ENCODE results near the gene AHRR. TPM values are rescaled to one million over a fixed set of nuclear protein-coding genes. Genes with fewer than 3 reads are reported as not detected.

The AHRR gene
- total RNA-seq, 2 donors from 2014 or later: 1.9 to 17.7 TPM

DNA sequence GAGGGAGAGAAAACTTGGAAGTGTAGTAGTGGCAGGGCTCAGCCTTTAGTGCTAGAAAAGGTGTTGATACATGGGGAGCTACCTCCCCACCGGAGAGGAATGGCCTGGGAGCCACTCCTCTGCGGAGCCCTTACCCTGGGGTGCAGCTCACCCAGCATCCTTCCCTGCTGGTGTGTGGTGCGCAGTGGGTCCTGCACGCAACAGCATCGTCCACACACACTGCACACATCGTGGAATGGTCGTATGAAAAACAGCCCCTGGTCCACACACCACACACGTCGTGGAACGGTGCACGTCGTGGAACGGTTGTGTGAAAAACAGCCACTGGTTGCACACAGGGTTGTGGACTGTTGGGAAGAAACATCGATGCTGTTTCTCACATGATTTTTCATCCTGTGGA, 16.1 kb upstream of the AHRR start:
- intact Hi-C loops (cut with DNase I): no loop called here
- Histone ChIP-seq H3K27ac (no peak overlapping the region), H3K4me3 (no peak overlapping the region), H3K9me3 (no peaks in the 10 kb centered on the region), H3K27me3 (replicated peaks; ENCODE audit: insufficient read depth) (no peaks in the 10 kb centered on the region), H3K36me3 (no peaks in the 10 kb centered on the region), H3K4me1 (replicated peaks) (no peaks in the 10 kb centered on the region)
- no peak for DNase-seq (ENCODE audit: low spot score)
- TF ChIP-seq POLR2AphosphoS5 (IDR thresholded peaks at IDR 0.05) (no peak), POLR2A (IDR thresholded peaks at IDR 0.05) (no peak)
- TF ChIP-seq, protein P1, sequence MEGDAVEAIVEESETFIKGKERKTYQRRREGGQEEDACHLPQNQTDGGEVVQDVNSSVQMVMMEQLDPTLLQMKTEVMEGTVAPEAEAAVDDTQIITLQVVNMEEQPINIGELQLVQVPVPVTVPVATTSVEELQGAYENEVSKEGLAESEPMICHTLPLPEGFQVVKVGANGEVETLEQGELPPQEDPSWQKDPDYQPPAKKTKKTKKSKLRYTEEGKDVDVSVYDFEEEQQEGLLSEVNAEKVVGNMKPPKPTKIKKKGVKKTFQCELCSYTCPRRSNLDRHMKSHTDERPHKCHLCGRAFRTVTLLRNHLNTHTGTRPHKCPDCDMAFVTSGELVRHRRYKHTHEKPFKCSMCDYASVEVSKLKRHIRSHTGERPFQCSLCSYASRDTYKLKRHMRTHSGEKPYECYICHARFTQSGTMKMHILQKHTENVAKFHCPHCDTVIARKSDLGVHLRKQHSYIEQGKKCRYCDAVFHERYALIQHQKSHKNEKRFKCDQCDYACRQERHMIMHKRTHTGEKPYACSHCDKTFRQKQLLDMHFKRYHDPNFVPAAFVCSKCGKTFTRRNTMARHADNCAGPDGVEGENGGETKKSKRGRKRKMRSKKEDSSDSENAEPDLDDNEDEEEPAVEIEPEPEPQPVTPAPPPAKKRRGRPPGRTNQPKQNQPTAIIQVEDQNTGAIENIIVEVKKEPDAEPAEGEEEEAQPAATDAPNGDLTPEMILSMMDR (IDR thresholded peaks at IDR 0.05): no peak
- 95% methylated on average over 14 of the region's 14 CpGs for WGBS

DNA sequence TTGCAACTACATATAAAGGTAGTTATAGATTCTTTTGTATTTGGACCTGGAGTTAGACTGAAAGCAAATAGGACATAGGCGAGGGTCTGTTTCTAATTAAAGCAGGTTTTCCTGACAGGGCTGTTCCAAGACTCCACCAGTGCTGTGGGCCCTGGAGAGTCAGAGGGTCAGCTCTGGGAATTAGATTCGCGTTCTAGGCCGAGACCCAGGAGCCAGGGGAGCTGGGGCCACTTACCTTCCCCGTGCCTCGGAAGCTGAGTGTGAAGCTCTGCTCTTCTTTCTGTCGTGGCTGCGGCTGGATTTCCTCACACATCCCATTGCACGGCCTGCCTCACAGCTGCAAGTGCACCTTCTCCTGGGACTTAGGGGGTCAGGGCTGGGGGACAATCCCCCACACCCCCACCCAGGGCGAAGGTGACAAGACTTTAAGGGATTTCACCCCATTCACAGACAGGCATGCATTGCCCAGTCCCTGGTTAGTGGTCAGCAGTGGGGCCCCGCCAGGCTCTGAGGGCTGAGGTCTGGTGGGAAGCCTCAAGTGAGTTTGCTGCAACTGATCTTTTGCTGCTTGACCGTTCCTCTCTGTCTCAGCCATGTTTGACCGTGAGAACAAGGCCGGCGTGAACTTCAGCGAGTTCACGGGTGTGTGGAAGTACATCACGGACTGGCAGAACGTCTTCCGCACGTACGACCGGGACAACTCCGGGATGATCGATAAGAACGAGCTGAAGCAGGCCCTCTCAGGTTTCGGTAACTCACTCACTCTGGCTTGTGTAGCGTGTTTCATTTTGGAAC, 15.3 kb upstream of the AHRR start:
- WGBS: 87% methylated on average over 25 of the region's 28 CpGs
- TF ChIP-seq POLR2A (IDR thresholded peaks at IDR 0.05): no peak
- TF ChIP-seq, protein P1 (IDR thresholded peaks at IDR 0.05): no peak
- no peak for TF ChIP-seq POLR2AphosphoS5 (IDR thresholded peaks at IDR 0.05)
- H3K27me3 ChIP-seq (replicated peaks; ENCODE audit: insufficient read depth): no peaks in the 10 kb centered on the region
- no peak overlapping the region for H3K4me3 ChIP-seq
- no peaks in the 10 kb centered on the region for H3K4me1 ChIP-seq (replicated peaks)
- intact Hi-C loops (cut with DNase I): no loop called here
- no peaks in the 10 kb centered on the region for H3K9me3 ChIP-seq
- no peak for DNase-seq (ENCODE audit: low spot score)
- H3K27ac ChIP-seq: no peak overlapping the region
- H3K36me3 ChIP-seq: no peaks in the 10 kb centered on the region

DNA sequence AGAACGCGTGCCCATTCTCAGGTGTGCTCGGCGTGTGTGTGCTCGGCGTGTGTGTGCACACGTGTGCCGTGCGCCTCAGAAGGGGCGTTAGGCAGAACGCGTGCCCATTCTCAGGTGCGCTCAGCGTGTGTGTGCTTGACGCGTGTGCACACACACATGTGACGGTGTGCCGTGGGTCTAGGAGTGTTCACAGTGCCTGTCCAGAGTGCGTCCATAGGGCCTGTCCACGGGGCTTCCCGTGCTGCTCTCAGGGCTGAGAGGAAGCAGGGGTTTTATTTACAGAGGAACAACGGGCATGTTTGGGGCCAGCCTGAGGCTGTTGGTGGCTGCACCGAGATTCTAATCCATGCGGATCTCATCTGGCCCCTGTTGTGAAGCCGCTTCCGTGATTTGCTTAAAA, 14.2 kb upstream of the AHRR start:
- no peak overlapping the region for H3K27ac ChIP-seq
- no peaks in the 10 kb centered on the region for H3K36me3 ChIP-seq
- H3K9me3 ChIP-seq: no peaks in the 10 kb centered on the region
- intact Hi-C loops (cut with DNase I): no loop called here
- H3K27me3 ChIP-seq (replicated peaks; ENCODE audit: insufficient read depth): no peaks in the 10 kb centered on the region
- H3K4me3 ChIP-seq: no peak overlapping the region
- WGBS: 83% methylated on average over 25 of the region's 26 CpGs
- TF ChIP-seq POLR2AphosphoS5 (IDR thresholded peaks at IDR 0.05) (no peak), POLR2A (IDR thresholded peaks at IDR 0.05) (no peak)
- TF ChIP-seq, protein P1 (IDR thresholded peaks at IDR 0.05): no peak
- no peak for DNase-seq (ENCODE audit: low spot score)
- no peaks in the 10 kb centered on the region for H3K4me1 ChIP-seq (replicated peaks)

DNA sequence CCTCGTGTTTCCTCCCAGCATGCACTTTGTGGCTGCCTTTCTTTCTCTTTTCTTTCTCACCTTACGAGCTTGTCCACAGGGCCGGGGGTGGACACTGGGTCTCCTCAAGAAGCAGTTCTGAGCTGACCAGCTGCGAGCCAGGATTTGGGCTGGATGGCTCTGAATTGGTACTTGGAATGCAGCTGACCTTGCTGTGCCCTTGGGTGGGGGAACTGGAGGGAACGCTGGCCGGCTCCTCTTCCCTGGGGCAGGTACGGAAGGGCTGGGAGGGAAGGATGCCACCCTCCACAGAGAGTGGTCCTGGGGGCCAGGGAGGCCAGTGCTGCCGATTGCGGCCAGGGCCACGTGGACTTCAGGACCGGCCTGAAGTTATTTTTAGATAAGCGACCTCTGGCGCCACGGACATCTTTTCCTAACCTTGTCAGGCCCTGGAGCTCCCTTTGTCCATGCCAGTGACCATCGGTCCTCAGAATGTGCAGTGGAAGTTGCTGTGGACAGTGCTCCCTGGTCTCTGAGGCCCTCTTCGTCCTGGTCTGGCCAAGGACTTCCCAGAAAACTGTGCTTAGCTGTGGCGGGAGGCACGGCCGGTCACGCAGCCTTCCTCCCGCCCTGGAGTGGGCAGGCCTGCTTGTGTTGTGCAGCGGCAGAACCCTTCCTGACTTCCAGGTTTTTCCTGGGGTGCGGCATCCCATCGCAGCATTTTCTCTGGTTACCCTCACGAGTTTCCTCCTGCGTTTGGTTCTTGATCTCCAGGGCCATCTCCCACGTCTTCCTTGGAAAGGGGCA, 13.5 kb upstream of the AHRR start:
- TF ChIP-seq POLR2AphosphoS5 (IDR thresholded peaks at IDR 0.05) (no peak), POLR2A (IDR thresholded peaks at IDR 0.05) (no peak)
- TF ChIP-seq, protein P1 (IDR thresholded peaks at IDR 0.05): no peak
- no peak for DNase-seq (ENCODE audit: low spot score)

More for the DNA sequence above, 13.5 kb upstream of the AHRR start:
- no peaks in the 10 kb centered on the region for H3K36me3 ChIP-seq
- H3K4me3 ChIP-seq: no peak overlapping the region
- WGBS: 87% methylated on average over 27 of the region's 27 CpGs
- intact Hi-C loops (cut with DNase I): no loop called here
- no peaks in the 10 kb centered on the region for H3K4me1 ChIP-seq (replicated peaks)
- H3K9me3 ChIP-seq: no peaks in the 10 kb centered on the region
- no peak overlapping the region for H3K27ac ChIP-seq
- no peaks in the 10 kb centered on the region for H3K27me3 ChIP-seq (replicated peaks; ENCODE audit: insufficient read depth)
